Loucy (cell line): ENCODE data around the gene H1-8.

ENCODE experiments used
- CTCF ChIP-seq: fragments of 200-600 bp; sonication (generic); conservative IDR thresholded peaks from 2 replicates; pipeline ENCODE4 v1.5.1; 2014; ENCODE audit warnings: mild to moderate bottlenecking, antibody characterized with exemption, low read length
- EZH2phosphoT487 ChIP-seq: fragments of 200-600 bp; IDR thresholded peaks from 2 replicates; pipeline ENCODE4 v1.6.1; 2018; ENCODE audit warnings: antibody characterized with exemption, mild to moderate bottlenecking, moderate library complexity, borderline replicate concordance

GRCh38 chr3:129517516-129517915 is 25.5 kb upstream of the H1-8 start:
- TF ChIP-seq CTCF, result no peak
- no peak for TF ChIP-seq EZH2phosphoT487
